Glutamatergic neuron (in vitro differentiated cells): ENCODE measurements around the gene PAK4. TPM values are rescaled to one million over a fixed set of nuclear protein-coding genes. Genes with fewer than 3 reads are reported as not detected.

Experiments
- DNase-seq: peaks from one replicate; pipeline ENCODE4 v3.0.0; 2022
- H3K27ac Mint-ChIP-seq: one replicate; pipeline ENCODE4 v1.8.0; 2020; ENCODE audit warnings: mild to moderate bottlenecking, mixed read lengths, inconsistent platforms; ENCODE audit not compliant: unreplicated experiment
- H3K27me3 Mint-ChIP-seq: one replicate; pipeline ENCODE4 v1.8.0; 2020; ENCODE audit warnings: mild to moderate bottlenecking, moderate library complexity, mixed read lengths, inconsistent platforms; ENCODE audit not compliant: unreplicated experiment
- H3K36me3 Mint-ChIP-seq: one replicate; pipeline ENCODE4 v1.8.0; 2020; ENCODE audit warnings: mild to moderate bottlenecking, mixed read lengths, inconsistent platforms; ENCODE audit not compliant: unreplicated experiment
- H3K4me1 Mint-ChIP-seq: one replicate; pipeline ENCODE4 v1.8.0; 2020; ENCODE audit warnings: mild to moderate bottlenecking, low read depth, mixed read lengths, inconsistent platforms; ENCODE audit not compliant: unreplicated experiment
- H3K4me3 Mint-ChIP-seq: one replicate; pipeline ENCODE4 v1.8.0; 2020; ENCODE audit warnings: mild to moderate bottlenecking, mixed read lengths, inconsistent platforms; ENCODE audit not compliant: unreplicated experiment
- H3K9me3 Mint-ChIP-seq: one replicate; pipeline ENCODE4 v1.8.0; 2020; ENCODE audit warnings: mild to moderate bottlenecking, moderate library complexity, mixed read lengths, inconsistent platforms; ENCODE audit not compliant: unreplicated experiment
- total RNA-seq: library from RNA; stranded (reverse); fragmentation: NEBNext Ultra II Directional; extraction: Animal tissue kit (Norgen Biotek cat#: 25700); gene quantifications from one replicate; pipeline ENCODE4 v1.2.1, GENCODE V29; 2021; ENCODE audit not compliant: unreplicated experiment
- TF ChIP-seq, protein P1 (sequence below): fragments of 200-600 bp; sonication (generic); IDR thresholded peaks from one replicate; pipeline ENCODE4 v1.5.0; 2021; ENCODE audit not compliant: partially characterized antibody, unreplicated experiment

PAK4 gene
- total RNA-seq, 1 donor from 2014 or later: 52.5 TPM

DNA sequence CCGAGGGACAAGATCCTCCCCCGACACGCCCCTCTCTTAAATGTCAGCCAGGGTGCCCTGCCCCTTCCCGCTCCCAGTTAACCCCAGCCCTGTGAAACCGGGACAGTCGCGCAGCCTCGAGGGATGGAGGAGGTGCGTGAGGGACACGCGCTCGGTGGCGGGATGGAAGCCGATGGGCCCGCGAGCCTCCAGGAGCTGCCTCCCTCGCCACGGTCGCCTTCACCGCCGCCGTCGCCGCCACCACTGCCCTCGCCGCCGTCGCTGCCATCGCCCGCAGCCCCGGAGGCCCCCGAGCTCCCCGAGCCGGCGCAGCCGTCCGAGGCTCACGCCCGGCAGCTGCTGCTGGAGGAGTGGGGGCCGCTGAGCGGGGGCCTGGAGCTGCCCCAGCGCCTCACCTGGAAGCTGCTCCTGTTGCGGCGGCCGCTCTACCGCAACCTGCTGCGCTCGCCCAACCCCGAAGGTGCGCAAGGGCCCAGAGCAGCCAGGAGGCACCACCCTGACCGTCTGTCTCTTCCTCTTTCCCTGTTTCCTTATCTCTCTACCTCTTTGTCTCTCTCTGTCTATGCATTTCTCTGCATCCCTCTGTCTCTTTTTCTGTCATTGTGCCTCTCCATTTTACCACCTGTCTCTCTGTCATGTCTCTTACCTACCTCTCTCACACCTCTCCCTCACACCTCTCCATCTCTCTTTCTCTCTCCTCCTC lies 71.4 kb downstream of the PAK4 start, which contains the start of gene NCCRP1:
Gene NCCRP1, plus strand, starts transcription at position 105 of the 703 bp plus-strand sequence. Its CDS starts 19 bp downstream, at position 124.
- peak within 1 kb of the TSS; percentile 74 for H3K4me3 Mint-ChIP-seq
- H3K27ac Mint-ChIP-seq: no peak within 1 kb of the TSS
- H3K27me3 Mint-ChIP-seq: peaks cover 12% of the 10 kb centered on the region

DNA sequence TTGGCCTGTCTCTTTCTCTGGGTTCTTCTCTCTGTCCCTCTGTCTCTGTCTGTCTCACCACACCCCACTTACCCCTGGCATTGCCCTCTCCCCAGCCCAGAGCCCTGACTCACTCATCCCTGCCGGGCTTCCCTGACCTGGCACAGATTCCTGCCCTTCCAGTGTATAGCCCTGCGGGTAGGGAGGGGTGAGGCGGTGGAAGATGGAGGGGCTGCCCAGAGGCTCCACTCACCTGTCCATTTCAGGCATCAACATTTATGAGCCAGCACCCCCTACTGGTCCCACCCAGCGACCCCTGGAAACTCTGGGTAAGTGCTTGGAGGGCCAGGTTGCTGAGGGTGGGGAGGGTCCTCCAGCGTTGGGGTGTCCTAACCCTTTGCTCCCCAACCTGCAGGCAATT lies 72.2 kb downstream of the PAK4 start:
- peaks cover 12% of the 10 kb centered on the region for H3K9me3 Mint-ChIP-seq
- no peak for DNase-seq
- peaks cover 13% of the 10 kb centered on the region for H3K4me1 Mint-ChIP-seq
- TF ChIP-seq, protein P1, sequence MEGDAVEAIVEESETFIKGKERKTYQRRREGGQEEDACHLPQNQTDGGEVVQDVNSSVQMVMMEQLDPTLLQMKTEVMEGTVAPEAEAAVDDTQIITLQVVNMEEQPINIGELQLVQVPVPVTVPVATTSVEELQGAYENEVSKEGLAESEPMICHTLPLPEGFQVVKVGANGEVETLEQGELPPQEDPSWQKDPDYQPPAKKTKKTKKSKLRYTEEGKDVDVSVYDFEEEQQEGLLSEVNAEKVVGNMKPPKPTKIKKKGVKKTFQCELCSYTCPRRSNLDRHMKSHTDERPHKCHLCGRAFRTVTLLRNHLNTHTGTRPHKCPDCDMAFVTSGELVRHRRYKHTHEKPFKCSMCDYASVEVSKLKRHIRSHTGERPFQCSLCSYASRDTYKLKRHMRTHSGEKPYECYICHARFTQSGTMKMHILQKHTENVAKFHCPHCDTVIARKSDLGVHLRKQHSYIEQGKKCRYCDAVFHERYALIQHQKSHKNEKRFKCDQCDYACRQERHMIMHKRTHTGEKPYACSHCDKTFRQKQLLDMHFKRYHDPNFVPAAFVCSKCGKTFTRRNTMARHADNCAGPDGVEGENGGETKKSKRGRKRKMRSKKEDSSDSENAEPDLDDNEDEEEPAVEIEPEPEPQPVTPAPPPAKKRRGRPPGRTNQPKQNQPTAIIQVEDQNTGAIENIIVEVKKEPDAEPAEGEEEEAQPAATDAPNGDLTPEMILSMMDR: no peak
- no peak overlapping the region for H3K27ac Mint-ChIP-seq
- no peak overlapping the region for H3K4me3 Mint-ChIP-seq
- no peaks in the 10 kb centered on the region for H3K36me3 Mint-ChIP-seq
- peaks cover 12% of the 10 kb centered on the region for H3K27me3 Mint-ChIP-seq

More for the DNA sequence above, 71.4 kb downstream of the PAK4 start, which contains the start of gene NCCRP1:
- H3K9me3 Mint-ChIP-seq: peaks cover 12% of the 10 kb centered on the region
- TF ChIP-seq, protein P1: no peak
- H3K4me1 Mint-ChIP-seq: peaks cover 13% of the 10 kb centered on the region
- H3K36me3 Mint-ChIP-seq: no peaks in the 10 kb centered on the region
- peak; percentile 48 for DNase-seq

DNA sequence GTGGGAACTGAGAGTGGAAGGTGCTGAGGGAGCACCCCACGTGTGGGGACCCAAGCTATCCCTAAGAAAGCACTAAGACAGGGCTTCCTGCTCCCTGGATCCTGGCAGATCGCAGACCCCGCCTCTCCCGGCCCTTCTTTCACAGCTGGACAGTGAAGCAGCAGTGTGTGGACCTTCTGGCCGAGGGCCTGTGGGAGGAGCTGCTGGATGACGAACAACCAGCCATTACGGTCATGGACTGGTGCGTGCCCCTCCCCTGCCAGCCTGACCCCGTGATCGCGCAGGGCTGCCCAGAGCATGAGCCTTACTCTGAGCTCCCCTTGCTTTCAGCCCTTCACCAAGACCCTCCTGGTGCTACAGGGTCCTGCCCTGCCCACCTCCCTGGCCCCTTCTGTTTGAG lies 73.4 kb downstream of the PAK4 start:
- Mint-ChIP-seq H3K9me3 (peaks cover 12% of the 10 kb centered on the region), H3K4me3 (no peak overlapping the region), H3K27ac (no peak overlapping the region), H3K4me1 (peaks cover 13% of the 10 kb centered on the region), H3K27me3 (peaks cover 13% of the 10 kb centered on the region), H3K36me3 (no peaks in the 10 kb centered on the region)
- peak; percentile 41 for DNase-seq
- TF ChIP-seq, protein P1: no peak

DNA sequence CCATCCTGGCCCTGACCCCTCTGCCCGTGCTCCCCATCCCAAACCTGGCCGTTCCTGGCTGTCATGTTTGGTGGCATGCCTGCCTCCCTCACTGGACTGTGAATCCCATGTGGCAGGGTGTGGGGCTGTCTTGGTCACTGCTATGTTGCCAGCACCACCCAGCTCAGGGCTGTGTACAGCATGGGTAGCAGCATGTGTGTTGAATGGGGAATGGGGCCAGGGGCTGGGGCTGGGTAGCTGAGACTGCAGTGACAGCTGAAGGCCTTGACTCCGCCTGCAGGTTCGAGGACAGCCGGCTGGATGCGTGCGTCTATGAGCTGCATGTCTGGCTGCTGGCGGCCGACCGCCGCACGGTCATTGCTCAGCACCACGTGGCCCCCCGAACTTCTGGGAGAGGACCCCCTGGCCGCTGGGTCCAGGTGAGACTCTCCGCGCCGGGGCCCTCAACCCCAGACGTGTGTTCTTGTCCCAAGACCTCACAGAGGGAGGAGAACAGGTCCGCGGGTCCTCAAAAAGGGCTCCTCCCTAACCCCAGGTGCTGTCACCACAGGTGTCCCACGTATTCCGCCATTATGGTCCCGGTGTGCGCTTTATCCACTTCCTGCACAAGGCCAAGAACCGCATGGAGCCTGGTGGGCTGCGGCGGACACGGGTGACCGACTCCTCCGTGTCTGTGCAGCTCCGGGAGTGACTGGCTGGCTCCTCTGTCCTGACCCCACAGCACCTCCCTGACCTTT lies 74.6 kb downstream of the PAK4 start:
- H3K4me3 Mint-ChIP-seq: no peak overlapping the region
- DNase-seq: no peak
- peaks cover 9% of the 10 kb centered on the region for H3K9me3 Mint-ChIP-seq
- TF ChIP-seq, protein P1: no peak
- H3K27ac Mint-ChIP-seq: no peak overlapping the region
- H3K36me3 Mint-ChIP-seq: no peaks in the 10 kb centered on the region
- peaks cover 13% of the 10 kb centered on the region for H3K4me1 Mint-ChIP-seq
- H3K27me3 Mint-ChIP-seq: peaks cover 13% of the 10 kb centered on the region

DNA sequence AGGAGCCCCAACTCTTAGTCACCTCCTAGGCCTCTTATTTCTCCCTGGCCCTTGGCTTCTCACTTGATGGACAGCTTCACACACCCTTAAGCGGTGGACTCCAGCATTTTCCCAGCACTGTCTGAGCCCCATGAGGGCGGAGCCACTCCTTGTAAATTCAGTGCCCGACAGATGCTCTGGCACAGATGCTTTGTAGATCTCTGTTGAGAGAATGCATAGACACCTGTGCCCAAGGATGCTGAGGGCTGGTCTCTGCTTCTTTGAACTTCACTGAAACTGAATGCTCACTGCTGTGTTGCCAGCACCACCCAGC lies 75.2 kb downstream of the PAK4 start:
- Mint-ChIP-seq H3K4me1 (peaks cover 13% of the 10 kb centered on the region), H3K36me3 (no peaks in the 10 kb centered on the region), H3K4me3 (no peak overlapping the region), H3K27me3 (peaks cover 13% of the 10 kb centered on the region), H3K9me3 (peaks cover 6% of the 10 kb centered on the region), H3K27ac (no peak overlapping the region)
- TF ChIP-seq, protein P1: no peak
- no peak for DNase-seq
